Stimulated activated naive CD8-positive, alpha-beta T cell treated with anti-CD3 and anti-CD28 coated beads, Interleukin-15, Interleukin-2, amounts not matched to agents 100 U/mL and 50 U/mL, for 24 hours (primary cell): ENCODE data around the gene RELA.
A peak's percentile ranks its signal among the peaks of the same experiment; 100 is the strongest.
"Not testable (repeated sequence)": the region's sequence is repeated elsewhere in the genome, so short reads cannot be mapped to it uniquely, and the experiment has no call there.

Experiments used
- ATAC-seq: fragments of 150-1000 bp; cut with Tn5 transposase; one replicate; pipeline ENCODE4 v1.10.0; 2021
- DNase-seq: peaks from one replicate; pipeline ENCODE4 v3.0.0; 2021

RELA gene

DNA sequence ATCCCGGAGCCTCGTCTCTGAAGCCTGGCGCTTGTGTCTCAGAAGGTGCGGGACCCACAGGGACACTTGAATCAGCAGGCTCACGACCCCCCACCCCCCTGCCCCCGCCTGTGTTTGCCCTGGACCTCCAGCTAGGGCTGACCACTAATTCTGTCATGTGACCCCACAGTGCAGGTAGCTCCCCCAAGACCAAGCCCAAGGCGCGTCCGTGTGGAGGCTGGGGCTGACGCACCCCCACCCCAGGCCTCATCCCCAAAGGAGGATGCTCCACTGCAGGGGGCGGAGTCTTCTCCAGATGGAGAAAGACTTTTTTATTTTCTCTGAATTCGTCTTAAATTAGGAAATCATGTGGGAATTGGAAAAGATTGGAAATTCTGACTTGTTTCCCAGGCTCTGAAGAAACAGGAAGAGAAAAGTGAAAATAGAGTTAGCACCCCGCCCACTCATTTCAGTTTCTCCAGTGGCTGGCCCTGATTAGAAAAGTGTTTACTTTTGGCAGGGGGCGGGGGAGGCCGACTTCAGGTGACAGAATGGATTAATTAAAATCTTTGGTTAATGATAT, 1.0 kb upstream of the RELA start:
- ATAC-seq (peak; percentile 29), DNase-seq (peak; percentile 65)

DNA sequence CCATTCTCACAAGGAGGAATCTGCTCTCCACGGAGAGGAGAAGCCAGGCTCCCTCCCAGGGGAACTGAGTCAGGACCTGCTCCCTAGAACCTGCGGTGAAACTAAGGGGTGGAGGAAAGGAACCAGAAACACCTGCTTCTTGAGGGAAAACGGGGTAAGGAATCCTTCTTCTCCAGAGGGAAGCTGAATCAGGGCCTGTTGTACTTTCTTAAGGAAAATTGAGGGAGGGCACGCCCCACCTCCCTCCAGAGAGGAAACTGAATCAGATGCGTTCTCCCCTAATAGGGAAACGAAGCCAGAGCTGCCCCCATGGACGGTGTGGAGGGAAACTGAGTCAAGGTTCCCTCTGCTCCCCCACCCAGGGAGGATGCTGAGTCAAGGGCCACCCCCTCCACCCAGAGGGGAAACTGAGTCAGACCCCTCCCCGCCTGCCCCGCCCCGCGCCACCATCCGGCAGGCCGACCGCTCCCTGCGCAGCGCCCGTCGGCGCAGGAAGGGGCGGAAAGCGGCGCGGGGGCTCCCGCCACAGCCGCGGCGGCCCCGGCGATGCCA, 393 bp downstream of the RELA start:
- ATAC-seq (peak; percentile 19), DNase-seq (no peak)

DNA sequence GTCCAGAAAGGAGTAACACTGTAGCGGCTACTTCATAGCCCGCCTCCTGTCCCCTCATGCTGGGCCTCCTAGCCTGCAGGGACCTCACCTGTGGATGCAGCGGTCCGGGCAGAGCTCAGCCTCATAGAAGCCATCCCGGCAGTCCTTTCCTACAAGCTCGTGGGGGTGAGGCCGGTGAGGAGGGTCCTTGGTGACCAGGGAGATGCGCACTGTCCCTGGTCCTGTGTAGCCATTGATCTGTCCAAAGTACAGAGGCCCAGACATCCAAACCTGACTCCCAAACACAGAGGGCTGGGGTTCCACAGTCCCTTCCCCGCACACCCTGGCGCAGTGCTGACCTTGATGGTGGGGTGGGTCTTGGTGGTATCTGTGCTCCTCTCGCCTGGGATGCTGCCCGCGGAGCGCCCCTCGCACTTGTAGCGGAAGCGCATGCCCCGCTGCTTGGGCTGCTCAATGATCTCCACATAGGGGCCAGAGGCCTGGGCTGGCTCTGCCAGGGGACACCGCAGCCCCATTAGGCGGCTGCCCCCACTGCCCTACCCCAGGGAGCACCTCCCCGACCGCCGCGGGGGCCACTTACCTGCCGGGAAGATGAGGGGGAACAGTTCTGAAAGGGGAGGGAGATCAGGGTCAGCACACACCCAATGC, 993 bp downstream of the RELA start:
- ATAC-seq = no peak
- DNase-seq = no peak

DNA sequence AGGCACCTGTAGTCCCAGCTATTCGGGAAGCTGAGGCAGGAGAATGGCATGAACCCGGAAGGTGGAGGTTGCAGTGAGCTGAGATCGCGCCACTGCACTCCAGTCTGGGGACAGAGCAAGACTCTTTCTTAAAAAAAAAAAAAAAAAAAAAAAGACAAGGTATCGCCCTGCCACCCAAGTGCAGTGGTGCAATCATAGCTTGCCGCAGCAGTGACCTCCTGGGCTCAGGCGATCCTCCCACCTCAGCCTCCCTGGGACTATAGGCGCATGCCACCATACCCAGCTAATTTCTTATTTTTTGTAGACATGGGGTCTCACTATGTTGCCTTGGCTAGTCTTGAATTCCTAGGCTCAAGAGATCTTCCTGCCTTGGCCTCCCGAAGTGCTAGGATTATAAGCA, 1.8 kb downstream of the RELA start:
- not testable (repeated sequence) for ATAC-seq, DNase-seq

DNA sequence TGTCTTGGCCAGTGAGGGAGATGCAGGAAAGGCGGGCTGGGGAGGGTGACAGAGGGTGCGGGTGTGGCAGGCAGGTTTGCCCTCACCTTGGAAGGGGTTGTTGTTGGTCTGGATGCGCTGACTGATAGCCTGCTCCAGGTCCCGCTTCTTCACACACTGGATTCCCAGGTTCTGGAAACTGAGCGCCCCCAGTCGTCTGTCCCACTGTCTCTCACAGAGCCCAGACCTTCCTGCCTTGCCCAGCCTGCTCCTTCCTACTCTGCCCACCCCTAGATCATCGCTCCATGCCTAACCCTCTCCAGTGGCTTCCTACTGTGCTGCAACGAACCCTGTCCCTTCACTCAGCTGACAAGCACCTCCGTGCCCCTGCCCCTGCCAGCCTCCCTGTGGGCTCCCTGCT, 2.7 kb downstream of the RELA start:
- ATAC-seq = no peak
- DNase-seq = no peak

DNA sequence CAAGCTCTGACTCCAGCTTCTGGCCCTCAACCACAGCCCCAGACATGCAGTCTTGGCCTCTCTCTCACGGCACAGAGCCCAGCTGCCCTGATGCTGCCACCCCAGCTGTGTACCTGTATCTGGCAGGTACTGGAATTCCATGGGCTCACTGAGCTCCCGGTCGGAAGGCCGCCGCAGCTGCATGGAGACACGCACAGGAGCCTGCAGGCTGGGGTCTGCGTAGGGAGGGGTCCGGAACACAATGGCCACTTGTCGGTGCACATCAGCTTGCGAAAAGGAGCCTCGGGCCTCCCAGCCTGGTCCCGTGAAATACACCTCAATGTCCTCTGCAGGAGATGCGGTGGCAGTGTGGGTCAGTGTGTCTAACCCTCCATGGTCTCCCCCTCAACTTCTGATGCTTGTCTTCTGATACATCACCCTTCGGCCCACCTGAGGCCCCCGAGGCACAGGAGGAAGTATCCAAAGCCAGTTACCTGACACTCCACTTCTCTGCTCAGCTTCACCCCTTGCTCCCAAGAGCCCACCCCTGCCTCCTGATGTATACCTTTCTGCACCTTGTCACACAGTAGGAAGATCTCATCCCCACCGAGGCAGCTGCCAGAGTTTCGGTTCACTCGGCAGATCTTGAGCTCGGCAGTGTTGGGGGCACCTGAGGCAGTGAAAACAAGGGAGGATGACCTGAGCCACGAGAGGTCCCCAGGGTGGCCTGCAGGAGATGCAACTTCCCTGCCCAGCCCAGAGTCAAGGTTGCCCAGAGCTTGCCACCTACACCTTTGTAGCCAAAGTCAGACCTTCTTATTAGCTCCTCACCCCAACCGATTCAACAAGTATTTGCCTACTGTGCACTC, 4.3 kb downstream of the RELA start:
- ATAC-seq = no peak
- no peak for DNase-seq

DNA sequence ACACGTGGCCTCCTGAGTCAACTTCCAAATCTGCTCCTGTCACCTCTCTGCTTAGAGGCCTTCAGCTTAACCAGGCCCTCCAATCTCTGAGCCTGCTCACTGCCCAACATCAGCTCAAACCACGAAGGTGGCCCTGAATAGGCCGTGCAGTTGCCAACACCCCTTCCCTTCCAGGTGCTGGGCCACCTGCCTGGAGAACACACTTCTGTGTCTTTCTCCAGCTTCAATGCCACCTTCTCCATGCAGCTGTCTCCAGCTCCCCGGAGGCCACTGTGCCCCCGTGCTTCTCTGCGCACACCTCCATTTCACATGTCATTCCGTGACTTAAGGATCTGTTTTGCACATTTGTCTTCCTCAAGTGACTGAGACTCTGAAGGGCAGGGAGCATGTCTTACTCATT, 5.3 kb downstream of the RELA start:
- no peak for ATAC-seq
- DNase-seq = no peak

DNA sequence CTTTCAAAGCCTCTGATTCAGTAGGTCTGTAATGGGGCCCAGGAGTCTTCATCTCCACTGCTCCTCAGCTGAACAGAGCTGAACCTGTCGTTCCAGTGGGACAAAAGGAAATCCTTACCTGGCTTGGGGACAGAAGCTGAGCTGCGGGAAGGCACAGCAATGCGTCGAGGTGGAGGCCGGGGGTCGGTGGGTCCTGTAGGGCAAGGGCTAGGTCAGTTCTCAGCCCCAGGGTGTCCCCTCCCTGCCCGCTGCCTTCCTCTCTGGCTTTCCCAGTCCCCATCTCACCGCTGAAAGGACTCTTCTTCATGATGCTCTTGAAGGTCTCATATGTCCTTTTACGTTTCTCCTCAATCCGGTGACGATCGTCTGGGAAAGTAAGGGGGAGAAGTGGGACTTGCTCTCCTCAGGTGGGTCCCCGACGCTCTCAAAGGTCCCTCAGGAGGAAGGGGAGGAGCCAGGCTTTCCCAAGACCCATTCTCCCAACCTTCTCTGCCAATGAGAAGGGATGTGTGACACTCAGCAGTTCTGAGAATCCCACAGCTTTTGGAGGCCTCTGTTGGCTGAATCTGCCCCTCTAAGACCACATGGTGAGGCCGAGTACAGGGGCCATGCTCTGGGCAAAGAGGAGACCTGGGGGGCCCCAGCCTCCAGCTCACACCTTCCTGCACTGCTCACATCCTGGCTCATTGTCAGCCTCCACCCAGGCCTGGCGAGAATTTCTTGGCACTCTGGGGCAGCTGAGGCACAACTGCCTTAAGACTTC, 7.0 kb downstream of the RELA start:
- DNase-seq (no peak), ATAC-seq (no peak)

DNA sequence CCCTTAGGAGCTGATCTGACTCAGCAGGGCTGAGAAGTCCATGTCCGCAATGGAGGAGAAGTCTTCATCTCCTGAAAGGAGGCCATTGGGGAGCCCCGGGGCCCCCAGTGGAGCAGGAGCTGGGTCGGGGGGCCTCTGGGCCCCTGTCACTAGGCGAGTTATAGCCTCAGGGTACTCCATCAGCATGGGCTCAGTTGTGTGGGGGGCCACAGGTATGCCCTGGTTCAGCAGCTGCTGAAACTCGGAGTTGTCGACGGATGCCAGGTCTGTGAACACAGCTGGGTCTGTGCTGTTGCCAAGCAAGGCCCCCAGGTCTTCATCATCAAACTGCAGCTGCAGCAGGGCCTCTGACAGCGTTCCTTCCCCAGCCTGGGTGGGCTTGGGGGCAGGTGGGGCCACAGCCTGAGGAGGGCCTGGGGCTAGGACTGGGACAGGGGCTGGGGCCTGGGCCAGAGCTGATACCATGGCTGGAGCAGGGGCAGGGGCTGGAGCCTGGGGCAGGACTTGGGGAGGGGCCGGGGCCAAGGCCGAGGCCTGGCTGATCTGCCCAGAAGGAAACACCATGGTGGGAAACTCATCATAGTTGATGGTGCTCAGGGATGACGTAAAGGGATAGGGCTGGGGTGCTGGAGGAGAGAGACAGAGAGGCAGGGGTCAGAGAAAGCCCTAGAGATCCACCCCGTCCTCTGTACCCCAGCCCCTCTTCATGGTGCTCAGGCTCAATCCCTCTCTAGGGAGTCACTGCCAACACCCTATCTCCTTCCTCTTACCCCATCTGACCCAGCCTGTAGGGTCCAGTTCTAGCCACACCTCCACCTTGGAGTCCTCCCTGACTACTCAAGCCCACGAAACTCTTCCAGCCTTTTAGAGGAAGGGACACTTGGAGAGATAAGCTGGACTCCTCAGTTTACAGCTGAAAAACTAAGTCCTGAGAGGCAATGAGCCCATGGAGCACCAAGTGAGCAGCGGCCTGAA, 8.1 kb downstream of the RELA start:
- DNase-seq (no peak), ATAC-seq (no peak)

DNA sequence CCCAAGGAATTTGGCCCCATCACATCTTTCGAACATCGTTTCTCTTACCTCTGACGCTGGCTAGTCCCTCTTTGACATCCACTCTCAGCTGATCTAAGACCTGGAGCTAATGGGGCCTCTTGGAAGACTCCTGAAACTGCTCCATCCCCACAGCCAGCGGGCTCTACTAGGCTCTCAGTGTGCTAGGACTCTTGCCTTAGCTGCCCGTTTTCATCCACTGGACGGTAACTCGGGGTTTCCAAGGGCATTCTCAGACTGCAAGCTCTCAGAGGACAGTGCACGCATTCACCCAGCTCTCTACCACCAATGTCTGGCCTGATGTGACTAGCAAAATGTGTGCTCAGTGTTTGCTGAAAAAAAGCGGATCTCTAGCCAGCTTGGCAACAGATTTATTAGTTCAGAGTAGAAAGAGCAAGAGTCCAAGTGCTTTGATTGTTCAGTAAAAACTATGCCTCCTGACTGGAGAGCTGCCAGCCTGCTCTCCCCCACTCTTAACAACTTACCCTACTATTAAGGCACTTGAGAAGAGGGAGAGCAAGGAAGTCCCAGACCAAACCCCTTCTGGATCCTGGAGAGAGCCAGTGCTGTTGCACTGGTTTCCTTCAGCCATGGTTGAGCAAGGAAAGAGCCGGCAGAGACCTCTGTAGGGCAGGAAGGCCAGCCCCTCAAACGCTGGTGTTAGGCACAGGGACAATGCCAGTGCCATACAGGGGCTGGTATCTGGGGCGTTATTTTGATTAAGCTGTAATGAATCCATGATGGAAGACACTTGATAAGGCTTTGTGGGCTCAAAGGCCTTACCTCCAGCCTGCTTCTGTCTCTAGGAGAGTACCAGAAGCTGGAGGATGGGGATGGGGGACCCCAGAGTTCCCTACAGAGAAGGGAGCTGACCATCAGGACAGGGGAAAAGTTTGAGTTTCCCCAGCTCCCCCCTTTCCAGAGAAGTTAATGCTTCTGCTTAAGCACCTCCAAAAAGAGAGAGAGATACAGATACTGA, 9.2 kb downstream of the RELA start:
- DNase-seq (no peak), ATAC-seq (no peak)

DNA sequence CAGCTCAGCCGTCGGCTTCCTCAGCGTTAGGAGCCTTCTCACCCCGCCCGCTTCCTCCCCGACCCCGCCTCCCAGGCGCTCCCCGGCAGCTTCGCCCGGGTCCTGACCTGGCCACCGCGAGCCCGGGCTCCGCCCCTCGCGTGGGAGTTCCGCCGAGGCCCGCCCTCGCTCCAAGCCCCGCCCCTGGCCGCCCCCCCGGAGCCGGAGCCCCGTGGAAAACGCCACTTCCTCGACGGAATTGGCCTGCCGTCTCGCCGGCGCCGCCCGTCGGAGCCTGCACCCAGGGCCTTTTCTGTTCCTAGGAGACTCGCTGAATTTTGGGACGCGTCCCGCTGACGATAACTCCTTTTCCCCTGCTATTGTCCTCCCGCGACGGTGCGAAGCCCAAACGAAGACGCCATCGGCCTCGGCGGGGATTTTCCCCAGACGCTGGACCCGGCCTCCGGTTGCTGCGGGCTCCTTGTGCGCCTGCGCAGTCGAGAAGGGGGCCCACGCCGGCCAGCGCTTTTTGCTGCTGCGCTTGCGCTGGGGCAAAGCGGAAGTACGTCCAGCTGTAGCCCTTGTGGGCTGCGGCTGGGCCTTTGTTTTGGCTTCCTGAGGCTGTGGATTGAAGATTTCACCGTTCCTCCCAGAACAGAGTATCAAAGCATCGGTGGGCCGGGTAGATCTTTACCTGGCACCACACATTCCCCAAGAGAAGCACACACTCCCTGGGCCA, 10.0 kb downstream of the RELA start:
- DNase-seq (peak; percentile 98), ATAC-seq (peak; percentile 85)

DNA sequence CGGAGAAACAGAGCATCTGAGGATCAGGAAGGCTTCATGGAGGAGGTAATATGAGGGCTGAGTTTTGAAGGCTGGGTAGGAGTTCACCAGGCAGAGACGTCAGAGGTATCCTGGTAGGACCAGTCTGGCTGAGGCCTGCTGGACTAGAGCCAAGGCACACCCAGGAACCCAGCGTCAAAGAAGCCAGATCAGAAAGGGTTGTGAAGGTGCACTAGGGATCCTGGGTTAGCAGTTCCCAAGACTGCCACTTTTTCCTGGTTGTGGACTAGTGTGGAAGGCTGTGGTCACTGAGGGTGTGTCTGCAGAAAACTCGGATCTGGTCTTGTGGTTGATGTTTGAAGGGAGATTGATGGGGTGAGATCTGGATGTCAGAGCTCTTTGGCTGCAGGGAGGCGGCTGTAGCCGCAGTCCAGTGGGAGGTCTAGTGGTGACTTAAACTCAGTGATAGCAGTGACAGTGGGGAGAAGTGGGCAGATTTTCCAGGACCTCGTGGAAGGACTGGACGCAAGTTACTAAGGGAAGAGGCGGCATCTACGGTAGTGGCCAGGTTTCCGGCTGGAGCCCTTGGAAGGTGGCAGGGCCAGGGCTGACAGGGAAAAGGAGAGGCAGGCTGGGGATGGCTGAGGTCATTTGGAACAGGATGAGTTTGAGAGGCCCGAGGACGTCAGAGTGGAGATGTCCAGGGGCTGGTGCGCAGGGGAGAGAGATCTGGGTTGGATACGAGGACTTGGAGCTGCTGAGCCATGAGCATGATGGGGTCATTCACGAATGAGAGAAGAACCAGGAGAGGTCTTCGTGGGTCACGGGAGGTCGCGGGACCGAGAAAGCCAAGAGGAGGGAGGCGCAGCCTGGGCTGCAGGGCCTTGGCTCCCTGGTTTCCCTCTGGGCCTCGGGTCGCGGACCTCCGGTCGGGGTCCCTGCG, 10.9 kb downstream of the RELA start:
- DNase-seq = no peak
- no peak for ATAC-seq

DNA sequence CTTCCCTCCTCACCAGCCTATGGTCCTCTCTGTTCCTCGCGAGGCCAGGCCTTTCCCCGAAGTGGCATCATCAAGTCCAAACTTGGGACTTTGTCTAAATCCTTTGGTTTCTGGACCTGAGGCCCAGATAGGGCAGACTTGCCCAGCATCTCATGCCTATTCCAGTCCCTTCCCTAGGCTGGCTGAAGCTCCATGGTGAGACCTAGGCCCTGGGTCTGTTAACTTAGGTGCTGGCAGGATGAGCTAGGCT, 11.5 kb downstream of the RELA start:
- ATAC-seq (no peak), DNase-seq (no peak)

DNA sequence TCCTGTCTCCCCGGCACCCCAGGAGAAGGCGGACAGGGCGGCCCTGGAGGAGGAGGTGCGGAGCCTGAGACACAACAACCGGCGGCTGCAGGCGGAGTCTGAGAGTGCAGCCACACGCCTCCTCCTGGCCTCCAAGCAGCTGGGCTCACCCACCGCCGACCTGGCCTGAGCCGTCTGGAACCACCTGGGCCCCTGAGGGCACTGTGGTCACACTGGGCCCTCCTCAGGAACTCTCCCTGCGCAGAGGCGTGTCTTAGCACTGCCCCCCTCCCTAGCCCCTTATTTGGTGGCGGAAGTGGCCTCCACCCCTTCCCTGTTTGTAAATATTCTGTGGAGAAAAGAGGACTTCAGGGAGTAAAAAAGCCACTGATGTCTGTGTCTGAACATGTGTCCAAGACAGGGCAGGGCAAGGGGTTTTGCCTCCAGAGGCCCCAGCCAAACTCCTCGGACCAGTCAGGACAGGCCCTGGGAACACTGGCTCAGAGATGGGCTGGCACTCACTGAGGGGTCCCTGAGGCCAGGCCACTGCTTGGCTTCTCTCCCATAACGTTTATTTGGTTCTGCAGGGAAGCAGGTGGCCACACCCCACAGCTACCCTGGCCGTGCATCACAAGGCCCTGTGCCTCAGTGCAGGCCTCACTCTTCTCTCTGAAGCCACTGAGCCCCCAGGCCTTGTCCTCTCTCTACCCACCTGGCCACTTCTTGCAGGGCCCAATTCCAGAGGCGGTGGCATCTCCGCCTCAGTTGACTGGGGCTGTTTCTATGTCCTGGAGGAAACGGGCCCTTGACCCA, 12.0 kb downstream of the RELA start:
- ATAC-seq (no peak), DNase-seq (no peak)

DNA sequence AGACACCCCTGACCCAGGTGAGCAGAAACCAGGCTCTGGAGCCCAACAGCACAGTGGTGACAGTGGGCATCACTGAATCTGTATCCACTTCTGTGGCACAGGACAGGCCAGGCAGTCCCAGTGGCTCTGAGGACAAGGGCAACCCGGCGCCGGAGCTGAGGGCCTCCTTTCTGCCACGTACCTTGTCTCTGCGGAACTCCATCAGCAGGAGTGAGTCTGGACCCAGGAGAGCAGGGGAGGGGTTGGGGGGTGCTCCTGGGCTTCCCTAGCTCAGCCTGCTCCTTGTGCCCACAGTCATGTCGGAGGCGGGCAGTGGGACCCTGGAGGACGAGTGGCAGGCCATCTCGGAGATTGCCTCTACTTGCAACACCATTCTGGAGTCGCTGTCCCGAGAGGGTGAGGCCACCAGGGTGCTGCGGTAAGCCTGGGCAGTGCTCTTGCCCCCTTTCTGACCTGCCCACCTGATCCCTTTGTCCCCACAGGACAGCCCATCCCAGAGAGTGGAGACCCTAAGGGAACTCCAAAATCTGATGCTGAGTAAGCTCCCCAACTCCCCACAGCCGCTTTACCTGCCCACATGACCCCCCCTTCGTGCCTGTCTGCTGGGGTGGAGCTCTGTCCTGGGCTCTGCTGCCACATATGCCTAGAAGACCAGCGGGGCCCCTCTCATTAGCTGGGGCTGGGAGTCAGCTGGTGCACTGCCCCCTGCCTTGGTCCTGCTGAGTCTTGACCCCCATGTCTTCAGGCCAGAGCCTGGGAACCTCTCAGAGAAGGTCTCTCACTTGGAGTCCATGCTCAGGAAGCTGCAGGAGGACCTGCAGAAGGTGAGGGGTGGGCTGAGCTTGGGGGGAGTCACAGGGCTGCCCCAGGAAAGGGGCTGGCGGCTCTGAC, 12.8 kb downstream of the RELA start:
- DNase-seq (no peak), ATAC-seq (no peak)

DNA sequence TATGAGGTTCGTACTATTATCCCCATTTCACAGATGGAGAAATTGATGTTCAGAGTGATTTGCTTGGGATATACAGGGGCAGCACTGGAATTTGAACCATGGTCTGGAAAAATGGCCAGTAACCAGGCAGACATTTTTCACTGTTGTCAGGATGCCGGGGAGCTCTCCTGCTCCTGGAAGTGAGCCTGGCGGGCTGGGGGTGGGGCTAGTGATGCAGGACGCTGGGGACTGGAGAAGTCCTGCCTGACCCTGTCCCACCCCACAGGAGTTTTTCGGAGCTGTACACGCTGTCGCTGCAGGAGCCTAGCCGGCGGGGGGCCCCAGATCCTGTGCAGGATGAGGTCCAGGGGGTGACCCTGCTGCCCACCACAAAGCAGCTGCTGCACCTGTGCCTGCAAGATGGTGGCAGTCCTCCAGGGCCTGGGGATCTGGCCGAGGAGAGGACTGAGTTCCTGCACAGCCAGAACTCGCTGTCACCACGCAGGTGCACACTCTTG, 13.7 kb downstream of the RELA start:
- no peak for DNase-seq
- no peak for ATAC-seq
